GM12892 (cell line): ENCODE data around the gene CANT1.

ENCODE experiments used
- POLR2AphosphoS5 ChIP-seq: IDR thresholded peaks from 2 replicates; pipeline ENCODE4 v1.6.1; 2011; ENCODE audit warnings: low read depth, low read length, control low read depth
- TAF1 ChIP-seq: IDR thresholded peaks from 2 replicates; pipeline ENCODE4 v1.6.1; 2011; ENCODE audit warnings: low read depth, mild to moderate bottlenecking, control low read depth, low read length, borderline replicate concordance

DNA sequence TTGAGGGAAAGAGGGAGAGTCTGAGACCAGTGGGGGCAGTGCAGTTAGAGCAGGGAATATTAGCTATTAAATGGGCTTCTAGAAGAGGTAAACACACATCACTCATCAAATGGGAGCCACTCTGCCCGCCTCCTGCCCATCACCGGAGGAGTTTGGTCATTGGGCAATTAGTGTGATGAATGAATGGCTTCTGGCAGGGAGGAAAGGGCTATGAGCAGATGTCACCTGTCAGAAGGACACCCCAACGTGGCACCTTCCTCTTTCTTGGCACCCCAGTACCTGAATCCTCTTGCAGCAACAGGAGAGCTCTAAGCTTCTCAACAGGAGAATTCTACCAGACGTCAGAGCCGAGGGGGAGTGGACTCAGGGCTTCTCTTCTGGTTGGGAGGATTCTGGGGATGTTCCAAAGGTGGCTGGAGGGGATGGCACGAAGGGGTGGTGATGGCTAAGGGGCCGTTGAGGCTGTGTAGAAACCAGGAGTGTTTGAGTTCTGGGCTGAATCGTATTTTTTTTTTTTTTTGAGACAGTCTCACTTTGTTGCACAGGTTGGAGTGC is 25.4 kb upstream of the CANT1 start:
- TF ChIP-seq TAF1 = no peak
- TF ChIP-seq POLR2AphosphoS5 = no peak
